Heart left ventricle (tissue), 16 donors: Measurements from ENCODE around the gene SMPD3. TPM values are rescaled to one million over a fixed set of nuclear protein-coding genes. Genes with fewer than 3 reads are reported as not detected.
A peak's percentile ranks its signal among the peaks of the same experiment; 100 is the strongest.

Source experiments
- ATAC-seq, 4 donors: fragments of 200-7000 bp; cut with Tn5 transposase; one replicate each; pipeline ENCODE4 v1.9.1; 2020 to 2022; ENCODE audit warnings: moderate library complexity in 4 of 4, mild to moderate bottlenecking in 3 of 4, moderate number of reproducible peaks in 1 of 4
- DNase-seq, 5 donors: peaks; one replicate each; pipeline ENCODE4 v3.0.0-alpha.2; 2020
- H3K27ac ChIP-seq, 12 donors: fragments of 200-600 bp; sonication (generic) in 4 of 12; one replicate each; pipeline versions ENCODE4 v1.5.0 to v1.8.0; 2016 to 2022; ENCODE audit warnings: mild to moderate bottlenecking in 2 of 12
- H3K27me3 ChIP-seq, 9 donors: fragments of 200-600 bp; sonication (generic) in 2 of 9; one replicate each; pipeline versions ENCODE4 v1.5.1 to v1.8.0; 2016 to 2022; ENCODE audit warnings: mild to moderate bottlenecking in 3 of 9
- H3K36me3 ChIP-seq, 9 donors: fragments of 200-600 bp; sonication (generic) in 2 of 9; one replicate each; pipeline versions ENCODE4 v1.5.0 to v1.8.0; 2018 to 2022; ENCODE audit warnings: mild to moderate bottlenecking in 2 of 9
- H3K4me1 ChIP-seq, 12 donors: fragments of 200-600 bp; sonication (generic) in 4 of 12; one replicate each; pipeline versions ENCODE4 v1.5.0 to v1.8.0; 2016 to 2022; ENCODE audit warnings: mild to moderate bottlenecking in 3 of 12
- H3K4me3 ChIP-seq, 12 donors: fragments of 200-600 bp; sonication (generic) in 4 of 12; one replicate each; pipeline versions ENCODE4 v1.5.0 to v1.8.0; 2017 to 2022; ENCODE audit warnings: mild to moderate bottlenecking in 9 of 12, moderate library complexity in 4 of 12
- H3K9me3 ChIP-seq, 12 donors: fragments of 200-600 bp; sonication (generic) in 4 of 12; one replicate each; pipeline versions ENCODE4 v1.5.0 to v1.8.0; 2016 to 2022; ENCODE audit warnings: mild to moderate bottlenecking in 1 of 12
- CTCF ChIP-seq, 12 donors: fragments of 200-600 bp; sonication (generic) in 4 of 12; IDR thresholded peaks; one replicate each; pipeline versions ENCODE4 v1.5.0 to v1.8.0; 2018 to 2022; ENCODE audit warnings: antibody characterized with exemption in 12 of 12, mild to moderate bottlenecking in 5 of 12
- POLR2A ChIP-seq, 2 donors: fragments of 450-650 bp; IDR thresholded peaks; one replicate each; pipeline ENCODE4 v1.6.1; 2017; ENCODE audit warnings: antibody characterized with exemption in 2 of 2, mild to moderate bottlenecking in 2 of 2, moderate library complexity in 2 of 2
- WGBS, 4 donors: extraction: QIAGEN DNeasy Blood & Tissue Kit in 2 of 4; methylation state at CpG; one replicate each; pipeline versions ENCODE4 v1.1.5 to v1.1.7; 2013 to 2018; 5-methylcytosine and 5-hydroxymethylcytosine counted together
- intact Hi-C, 10 donors: fragments of 100-400 bp; cut with DNase I; formaldehyde crosslinking; loops; one replicate each; pipeline versions ENCODE4 v1.11.1 to v1.14.2; 2022
- polyA plus RNA-seq, 2 donors: library from polyadenylated mRNA; stranded (reverse); fragments of 200-250 nt; gene quantifications; one replicate each; pipeline ENCODE4 v1.2.3, GENCODE V29; 2013
- total RNA-seq, 9 donors: library from RNA; depleted of rRNA in 2 of 9; stranded (reverse); fragments of >200 nt in 2 of 9; fragmentation: NEBNext Ultra II Directional in 3 of 9; extraction: Animal tissue kit (Norgen Biotek cat#: 25700) in 3 of 9; gene quantifications; one replicate each; pipeline versions ENCODE4 v1.1.0 to v1.2.4, GENCODE V29; 2016 to 2023
- donor health status: ischemic (EF 13 %, LVEDD 7.1; RV severe dilation, severe dysfunction).
- donor health status: healthy with polysubstance abuse.
- donor health status: DM: no; HTN: yes; CAD: no.
- donor health status: DM: no; HTN: no; CAD: no.
- donor health status: ischemic (EF 25% LVEDD 6.9; RV normal size, moderate dysfunction).
- donor health status: ischemic (EF 25% LVEDD 5.7; RV mildly dilated, moderate dysfunction).
- donor health status: healthy.
- donor health status: DM: yes; HTN: yes; CAD: no.
- donor health status: ischemic (EF 35%, LVEDD 5.7; RV mildly dilated, moderate dysfunction).
- donor health status: nonischemic (EF 11% LVEDD 7.7; RV severe dilation, severe dysfunction).
- donor health status: DM: yes; HTN: yes; CAD: no.
- donor health status: PGD.
- donor health status: ischemic (EF 29% LVEDD 5.4; RV normal size, mild dysfunction).
- donor health status: nonischemic (EF 23%, LVEDD 6.1; RV moderate dilation, normal function).

The SMPD3 gene
- total and polyA plus RNA-seq, 11 donors, result 0.07 to 14.4 (median 0.17) TPM; not detected in 3

- intact Hi-C loops, result no loop called here
- Histone ChIP-seq H3K27ac (peak overlapping the region in 5 of 12 donors; percentile 18 to 70 (median 57)), H3K36me3 (peaks cover 0 to 94% (median 75%) of the 10 kb centered on the region in 9 donors), H3K27me3 (no peaks in the 10 kb centered on the region), H3K4me1 (peaks cover 0 to 18% (median 3%) of the 10 kb centered on the region in 12 donors), H3K4me3 (no peak overlapping the region), H3K9me3 (no peaks in the 10 kb centered on the region)
- no peak for DNase-seq
- peak in 3 of 4 donors; percentile 2 to 5 (median 3) for ATAC-seq
- WGBS, 4 donors, result 94 to 96% (median 96%) methylated on average over 16 of the region's 16 CpGs
- TF ChIP-seq CTCF (IDR thresholded peaks at IDR 0.05) (no peak), POLR2A (IDR thresholded peaks at IDR 0.05) (no peak)
Observed at GRCh38 chr16:68345958-68346635, 102.2 kb downstream of the SMPD3 start.

- WGBS, 4 donors, result 64 to 80% (median 66%) methylated on average over 7 to 11 of the region's 11 CpGs
- intact Hi-C loops, result no loop called here
- Histone ChIP-seq H3K27me3 (no peaks in the 10 kb centered on the region), H3K27ac (peak overlapping the region in 7 of 12 donors; percentile 18 to 70 (median 55)), H3K4me1 (peaks cover 0 to 18% (median 3%) of the 10 kb centered on the region in 12 donors), H3K36me3 (peaks cover 0 to 94% (median 77%) of the 10 kb centered on the region in 9 donors), H3K4me3 (no peak overlapping the region), H3K9me3 (no peaks in the 10 kb centered on the region)
- DNase-seq (peak in 2 of 5 donors; percentile 31 to 63), ATAC-seq (peak; percentile 77 to 80 (median 78))
- TF ChIP-seq CTCF (IDR thresholded peaks at IDR 0.05), result no peak
- TF ChIP-seq POLR2A (IDR thresholded peaks at IDR 0.05), result no peak
Observed at GRCh38 chr16:68345351-68345810, 102.9 kb downstream of the SMPD3 start.

GRCh38 chr16:68344252-68344651, 104.1 kb downstream of the SMPD3 start:
- ATAC-seq, result peak in 1 of 4 donors; percentile 55
- no peak for TF ChIP-seq CTCF (IDR thresholded peaks at IDR 0.05)
- TF ChIP-seq POLR2A (IDR thresholded peaks at IDR 0.05), result no peak
- Histone ChIP-seq H3K9me3 (no peaks in the 10 kb centered on the region), H3K27ac (peak overlapping the region in 2 of 12 donors; percentile 42 to 65), H3K4me1 (peaks cover 0 to 18% (median 3%) of the 10 kb centered on the region in 12 donors), H3K27me3 (no peaks in the 10 kb centered on the region), H3K4me3 (no peak overlapping the region), H3K36me3 (peaks cover 0 to 94% (median 77%) of the 10 kb centered on the region in 9 donors)
- 40 to 87% (median 84%) methylated on average over 11 of the region's 11 CpGs for WGBS, 4 donors
- peak in 2 of 5 donors; percentile 50 to 63 for DNase-seq
- intact Hi-C loops, result no loop called here

- no peaks in the 10 kb centered on the region for H3K27me3 ChIP-seq
- peaks cover 0 to 94% (median 77%) of the 10 kb centered on the region in 9 donors for H3K36me3 ChIP-seq
- no peak for DNase-seq
- peaks cover 0 to 18% (median 3%) of the 10 kb centered on the region in 12 donors for H3K4me1 ChIP-seq
- no peak for TF ChIP-seq CTCF (IDR thresholded peaks at IDR 0.05)
- TF ChIP-seq POLR2A (IDR thresholded peaks at IDR 0.05), result no peak
- peak overlapping the region in 1 of 12 donors; percentile 65 for H3K27ac ChIP-seq
- ATAC-seq, result no peak
- H3K9me3 ChIP-seq, result no peaks in the 10 kb centered on the region
- intact Hi-C loops, result no loop called here
- no peak overlapping the region for H3K4me3 ChIP-seq
- 95 to 98% (median 97%) methylated on average over 7 of the region's 7 CpGs for WGBS, 4 donors
Observed at GRCh38 chr16:68343137-68343536, 105.2 kb downstream of the SMPD3 start.
